DND-41 (cell line): ENCODE results near the gene TRIM34.

Source experiments
- CTCF ChIP-seq: IDR thresholded peaks from 2 replicates; pipeline ENCODE4 v1.5.1; 2012; ENCODE audit warnings: borderline replicate concordance, low read length, moderate library complexity, mild to moderate bottlenecking; ENCODE audit not compliant: poor library complexity, severe bottlenecking; ENCODE audit errors: extremely low read depth
- EZH2 ChIP-seq: IDR thresholded peaks from 3 replicates; pipeline ENCODE4 v1.6.1; 2012; ENCODE audit warnings: borderline replicate concordance, low read depth, mild to moderate bottlenecking, moderate library complexity, low read length, inconsistent platforms; ENCODE audit not compliant: severe bottlenecking

GRCh38 chr11:5610446-5610845 lies 14.4 kb upstream of the TRIM34 start:
- TF ChIP-seq CTCF, result no peak
- TF ChIP-seq EZH2, result no peak
